Measurements from ENCODE around the gene OGFR.

Gene OGFR

DNA sequence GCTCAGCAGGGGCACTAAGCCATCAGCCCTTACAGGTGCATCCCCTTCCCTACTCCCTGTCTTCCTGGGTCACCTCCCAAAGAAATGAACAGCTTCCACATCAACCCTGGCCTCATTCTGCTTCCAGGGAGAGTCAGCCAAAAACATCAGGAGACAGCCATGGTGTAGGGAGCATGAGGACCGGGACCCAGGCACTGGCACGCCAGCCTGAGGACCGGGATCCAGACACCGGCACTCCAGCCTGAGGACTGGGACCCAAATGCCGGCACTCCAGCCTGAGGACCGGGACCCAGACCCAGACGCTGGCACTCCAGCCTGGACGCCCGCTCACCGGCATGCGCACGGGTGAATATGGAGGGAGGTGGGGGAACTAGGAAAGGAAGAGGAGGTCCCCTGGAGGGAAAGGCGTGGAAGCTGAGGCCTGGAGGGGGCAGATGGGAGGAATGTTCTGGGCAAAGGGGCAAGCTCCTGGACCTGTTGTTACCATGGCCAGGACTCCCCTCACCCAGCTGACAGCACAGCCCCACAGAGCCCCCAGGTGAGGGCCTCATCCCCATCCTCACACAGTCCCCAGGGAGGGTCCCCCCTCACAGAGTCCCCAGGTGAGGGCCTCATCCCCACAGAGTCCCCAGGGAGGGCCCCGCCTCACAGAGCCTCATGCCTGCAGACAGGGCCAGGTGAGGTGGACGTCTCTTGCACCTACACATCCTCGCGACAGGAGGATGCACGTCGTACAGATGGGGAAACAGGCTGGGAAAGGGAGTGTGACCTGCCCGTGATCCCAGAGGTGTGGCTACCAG, 34.3 kb upstream of the OGFR start:
- no peak for DNase-seq (ENCODE audit: low read depth)

DNA sequence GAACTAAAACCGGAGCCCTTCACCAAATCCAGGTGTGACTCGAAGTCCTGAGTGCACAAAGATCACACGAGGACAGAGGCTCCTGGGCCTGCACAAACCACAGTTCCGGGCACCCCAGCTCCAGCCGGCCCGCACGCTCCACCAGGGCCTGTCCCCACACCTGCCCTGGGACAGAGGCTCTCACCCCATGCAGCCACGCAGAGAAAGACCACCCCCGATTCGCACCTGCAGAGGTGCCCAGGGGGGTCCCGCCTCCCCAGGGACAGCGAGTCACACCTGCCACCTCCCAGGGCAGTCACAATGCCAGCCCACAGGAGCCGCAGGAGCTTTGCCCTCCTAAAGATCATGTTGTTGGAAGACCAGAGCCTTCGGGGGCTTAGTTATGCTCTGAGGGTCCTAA, 33.7 kb upstream of the OGFR start:
- no peak for DNase-seq (ENCODE audit: low read depth)

GRCh38 chr20:62771396-62772102, 33.1 kb upstream of the OGFR start:
- DNase-seq (ENCODE audit: low read depth): no peak

- no peak for DNase-seq (ENCODE audit: low read depth)
These were observed 32.5 kb upstream of the OGFR start for GRCh38 chr20:62772103-62772611.

DNA sequence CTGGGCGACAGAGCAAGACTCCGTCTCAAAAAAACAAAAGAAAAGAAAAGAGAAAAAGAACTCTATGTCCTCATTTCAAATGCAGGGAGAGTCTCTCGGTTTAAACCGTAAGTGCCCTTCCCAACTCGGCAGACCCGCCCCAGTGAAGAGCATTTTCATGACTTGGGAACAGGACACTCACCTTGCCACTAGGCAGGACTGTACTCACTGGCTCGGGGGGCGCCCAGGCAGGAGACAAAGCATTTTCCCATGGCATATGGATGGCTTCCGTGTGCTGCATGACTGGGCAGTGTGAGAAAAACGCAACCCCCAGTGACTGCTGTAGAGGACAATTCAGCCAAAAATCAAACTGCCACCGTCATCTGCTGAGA, 32.0 kb upstream of the OGFR start:
- DNase-seq (ENCODE audit: low read depth): no peak

DNA sequence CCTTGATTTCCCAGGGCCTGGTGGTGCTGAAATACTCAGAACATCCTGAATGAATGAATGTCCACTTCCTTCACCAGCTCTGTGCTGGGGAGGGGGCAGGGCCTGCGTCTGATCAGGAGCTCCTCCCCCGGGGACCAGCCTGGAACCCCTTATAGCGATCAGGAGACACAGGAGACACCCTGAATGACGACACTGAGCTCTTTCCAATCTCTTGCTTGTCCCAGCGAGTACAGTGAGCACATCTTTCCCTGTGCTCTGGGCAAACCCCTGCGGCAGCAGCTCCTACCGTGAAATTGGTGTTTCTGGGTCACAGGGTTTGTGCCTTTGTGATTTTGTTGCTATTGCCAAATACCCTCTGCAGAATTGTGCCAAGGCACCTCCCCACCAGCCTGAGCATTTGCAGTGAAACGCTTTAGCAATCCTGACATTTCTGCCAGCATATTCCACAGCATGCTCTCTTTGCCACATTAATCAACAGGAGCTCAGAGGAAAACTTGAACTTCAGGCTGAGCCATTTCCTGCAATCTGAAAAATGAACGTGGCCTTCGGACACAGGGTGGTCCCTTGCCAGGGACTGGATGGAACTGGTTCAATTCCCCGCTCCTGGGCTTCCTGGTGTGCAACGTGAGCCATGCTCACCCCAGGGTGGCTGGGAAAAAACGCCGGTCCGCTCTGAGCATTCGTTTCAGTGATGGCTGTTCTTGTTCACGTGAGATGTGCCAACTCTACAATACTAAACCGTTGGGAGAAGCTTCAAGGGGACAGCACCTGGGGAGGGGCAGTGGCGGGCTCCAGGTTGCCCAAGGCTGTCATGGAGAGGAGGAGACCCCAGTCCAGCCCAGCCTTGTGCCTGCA, 31.4 kb upstream of the OGFR start:
- peak; percentile 95 for DNase-seq (ENCODE audit: low read depth)

DNA sequence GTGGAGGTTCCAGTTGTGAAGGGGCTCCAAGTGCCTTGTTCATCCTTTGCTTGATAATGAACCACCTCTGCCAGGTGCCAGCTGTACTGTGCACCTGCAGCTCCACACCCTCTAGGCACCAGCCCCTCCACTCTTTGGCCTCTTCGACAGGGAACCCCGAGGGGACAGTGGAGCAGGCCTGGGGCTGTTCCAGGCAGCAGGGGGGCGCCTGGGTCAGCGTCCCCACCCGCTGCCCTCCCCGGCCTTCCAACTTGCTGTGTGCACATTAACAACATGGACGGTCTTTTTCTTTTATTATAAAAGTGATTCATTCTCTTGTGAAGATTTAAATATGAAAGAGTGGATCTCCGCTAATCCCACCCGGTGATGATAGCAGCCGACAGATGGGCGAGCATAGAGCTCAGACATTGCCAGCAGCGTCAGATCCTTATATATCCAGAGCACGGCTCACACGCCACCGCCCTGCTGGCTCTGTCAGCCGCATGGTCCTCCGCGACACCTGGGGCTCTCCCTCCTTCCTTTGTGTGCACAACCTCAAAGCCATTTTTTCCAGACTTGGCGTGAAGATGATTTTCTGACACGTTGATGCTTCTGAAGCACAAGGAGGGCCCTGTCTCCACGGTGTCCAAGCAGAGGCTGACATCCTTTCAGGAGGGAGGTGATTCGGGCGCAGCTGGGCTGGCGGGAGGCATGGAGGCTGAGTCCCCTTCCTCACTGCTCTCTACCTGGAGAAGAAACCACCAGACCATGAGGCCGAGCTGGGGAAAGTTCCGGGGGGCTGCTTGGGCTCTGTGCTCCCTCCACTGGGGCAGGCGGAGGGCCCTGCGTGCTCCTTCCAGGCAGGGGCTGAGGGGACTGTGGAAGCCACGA, 30.6 kb upstream of the OGFR start:
- DNase-seq (ENCODE audit: low read depth): no peak

DNA sequence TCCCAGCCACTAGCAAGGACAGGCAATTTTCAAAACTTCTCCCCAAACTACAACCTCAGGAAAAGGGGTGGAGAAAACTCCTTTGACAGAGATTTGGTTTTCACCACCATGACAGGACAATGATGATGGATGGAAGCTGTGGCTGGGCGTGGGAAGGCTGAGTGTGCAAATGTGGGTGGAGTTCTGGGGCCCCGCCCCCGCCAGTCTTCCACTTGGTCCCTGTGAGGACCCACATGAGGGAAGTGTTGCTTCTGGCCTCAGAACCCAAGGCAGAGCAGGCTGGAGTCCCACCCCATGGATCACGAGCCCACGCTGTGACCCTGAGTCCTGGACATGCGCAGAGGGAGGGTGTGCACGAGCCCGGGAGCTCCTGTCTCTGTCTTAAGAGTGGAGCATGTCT, 29.9 kb upstream of the OGFR start:
- DNase-seq (ENCODE audit: low read depth): no peak

- DNase-seq (ENCODE audit: low read depth): no peak
These were observed 29.4 kb upstream of the OGFR start for GRCh38 chr20:62775206-62775605.

GRCh38 chr20:62776035-62776691, 28.5 kb upstream of the OGFR start:
- DNase-seq (ENCODE audit: low read depth): no peak

DNA sequence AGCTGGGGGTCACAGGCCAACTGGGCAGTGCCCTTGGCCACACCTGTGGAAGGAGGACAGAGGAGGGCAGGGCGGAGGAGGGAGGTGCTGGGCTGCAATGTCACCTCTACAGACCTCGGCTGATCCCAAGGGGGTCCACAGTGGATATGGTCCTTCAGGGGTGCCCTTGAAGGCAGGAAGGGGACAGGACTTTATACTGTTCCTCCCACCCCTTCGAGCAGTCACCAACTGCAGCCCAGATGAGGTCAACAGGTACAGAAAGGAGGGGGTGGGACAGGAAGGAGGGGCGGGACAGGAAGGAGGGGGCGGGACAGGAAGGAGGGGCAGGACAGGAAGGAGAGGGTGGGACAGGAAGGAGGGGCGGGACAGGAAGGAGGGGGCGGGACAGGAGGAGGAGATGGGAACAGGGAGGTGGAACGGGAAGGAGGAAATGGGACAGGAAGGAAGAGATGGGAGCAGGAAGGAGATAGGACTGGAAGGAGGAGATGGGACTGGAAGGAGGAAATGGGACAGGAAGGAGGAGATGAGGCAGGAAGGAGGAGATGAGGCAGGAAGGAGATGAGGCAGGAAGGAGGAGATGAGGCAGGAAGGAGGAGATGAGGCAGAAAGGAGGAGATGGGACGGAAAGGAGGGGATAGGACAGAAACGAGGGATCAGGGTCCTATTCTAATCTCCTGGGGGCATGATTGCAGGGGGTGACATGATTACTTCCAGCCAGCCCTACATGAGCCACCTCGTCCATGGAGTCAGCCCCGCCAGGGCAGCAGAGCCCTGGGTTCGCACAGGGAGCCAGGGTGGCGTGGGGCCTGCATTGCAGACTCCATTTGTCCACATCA, 27.7 kb upstream of the OGFR start:
- DNase-seq (ENCODE audit: low read depth): no peak

GRCh38 chr20:62777528-62777830, 27.2 kb upstream of the OGFR start:
- no peak for DNase-seq (ENCODE audit: low read depth)

DNA sequence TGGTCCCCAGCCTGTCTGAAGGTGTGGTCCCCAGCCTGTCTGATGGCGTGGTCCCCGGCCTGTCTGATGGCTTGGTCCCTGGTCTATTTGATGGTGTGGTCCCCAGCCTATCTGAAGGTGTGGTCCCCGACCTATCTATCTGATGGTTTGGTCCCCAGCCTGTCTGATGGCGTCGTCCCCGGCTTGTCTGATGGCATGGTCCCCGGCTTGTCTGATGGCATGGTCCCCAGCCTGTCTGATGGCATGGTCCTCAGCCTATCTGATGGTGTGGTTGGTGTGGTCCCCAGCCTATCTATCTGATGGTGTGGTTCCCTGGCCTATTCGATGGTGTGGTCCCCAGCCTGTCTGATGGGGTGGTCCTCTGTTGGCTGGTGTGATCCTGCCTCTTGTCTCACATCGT, 26.6 kb upstream of the OGFR start:
- no peak for DNase-seq (ENCODE audit: low read depth)

GRCh38 chr20:62778601-62779416, 25.8 kb upstream of the OGFR start:
- DNase-seq (ENCODE audit: low read depth): no peak

DNA sequence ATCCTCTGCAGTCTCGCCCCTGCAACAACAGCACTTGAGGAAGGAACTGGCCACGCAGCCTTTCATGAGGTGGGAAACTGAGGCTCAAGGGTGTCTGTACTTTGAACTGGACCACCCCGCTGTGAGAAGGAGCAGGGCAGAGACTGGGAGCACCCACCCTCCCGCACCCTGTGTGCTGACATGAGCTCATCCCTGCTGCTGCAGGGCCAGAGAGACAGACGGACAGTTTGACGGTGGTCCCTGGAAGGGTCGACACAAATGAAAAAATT, 25.3 kb upstream of the OGFR start:
- DNase-seq (ENCODE audit: low read depth): no peak

DNA sequence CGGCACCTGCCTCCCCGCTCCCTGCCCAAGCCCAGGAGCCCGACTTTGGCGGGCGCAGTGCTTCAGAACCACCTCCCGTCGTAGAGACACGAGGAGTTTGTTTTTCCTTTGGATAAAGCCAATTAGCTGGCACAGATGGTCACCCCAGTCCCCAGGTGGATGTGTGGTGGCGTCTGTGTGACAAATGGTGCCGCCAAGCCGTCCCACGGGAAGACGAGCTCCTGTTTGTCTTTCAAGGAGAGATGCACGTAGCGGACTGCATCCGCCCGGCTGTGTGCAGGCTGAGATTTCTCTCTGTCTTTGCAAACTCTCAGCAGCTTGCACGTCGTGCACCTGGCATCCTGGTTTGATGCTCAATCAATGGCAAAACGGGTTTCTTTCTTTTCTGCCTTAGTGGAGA, 24.4 kb upstream of the OGFR start:
- no peak for DNase-seq (ENCODE audit: low read depth)

DNA sequence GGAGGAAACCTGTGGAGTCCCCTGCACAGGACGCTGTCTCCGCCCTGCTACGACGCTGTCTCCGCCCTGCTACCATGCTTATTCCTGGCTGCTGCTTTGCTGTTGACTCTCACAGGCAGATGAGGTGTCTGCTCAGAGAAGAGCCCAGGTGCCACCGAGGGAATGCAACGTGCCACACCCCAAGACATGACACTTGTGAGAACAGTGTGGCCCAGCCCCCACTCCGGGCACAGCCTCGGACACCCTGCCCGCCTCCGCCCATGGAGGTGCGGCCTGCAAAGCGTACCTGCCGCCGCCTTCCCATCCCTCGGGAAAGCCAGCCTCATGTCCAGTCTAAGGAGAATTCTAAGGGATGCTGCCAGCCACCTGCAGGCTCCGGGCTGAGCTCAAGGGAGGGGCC, 23.9 kb upstream of the OGFR start:
- DNase-seq (ENCODE audit: low read depth): no peak

DNA sequence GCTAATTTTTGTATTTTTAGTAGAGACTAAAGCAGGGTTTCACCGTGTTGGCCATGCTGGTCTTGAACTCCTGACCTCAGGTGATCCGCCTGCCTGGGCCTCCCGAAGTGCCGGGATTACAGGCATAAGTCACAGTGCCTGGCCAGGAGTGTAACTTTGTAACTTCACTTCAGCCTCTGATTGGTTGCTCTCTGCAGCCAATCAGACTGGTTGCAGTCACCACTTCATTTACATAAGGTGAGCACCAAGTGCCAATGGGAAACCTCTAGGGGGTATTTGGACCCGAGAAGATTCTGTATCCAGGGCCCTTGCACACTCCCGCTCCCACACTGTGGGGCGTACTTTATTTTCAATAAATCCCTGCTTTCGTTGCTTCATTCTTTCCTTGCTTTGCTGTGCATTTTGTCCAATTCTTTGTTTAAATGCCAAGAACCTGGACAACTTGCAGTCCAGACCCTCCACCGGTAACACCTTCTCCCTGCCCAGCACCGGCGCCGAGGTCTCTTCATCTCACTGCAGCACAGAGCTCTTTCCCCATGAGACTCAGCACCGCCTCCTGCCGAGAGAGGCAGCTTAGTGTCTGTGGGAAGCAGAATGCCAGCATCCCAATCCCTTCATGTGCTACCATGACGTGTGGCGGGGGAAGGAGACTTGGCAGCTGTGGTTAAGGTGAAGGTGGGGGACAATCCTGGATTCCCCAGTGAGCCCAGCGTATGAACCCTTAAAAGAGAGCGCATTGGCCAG, 22.3 kb upstream of the OGFR start:
- no peak for DNase-seq (ENCODE audit: low read depth)

DNA sequence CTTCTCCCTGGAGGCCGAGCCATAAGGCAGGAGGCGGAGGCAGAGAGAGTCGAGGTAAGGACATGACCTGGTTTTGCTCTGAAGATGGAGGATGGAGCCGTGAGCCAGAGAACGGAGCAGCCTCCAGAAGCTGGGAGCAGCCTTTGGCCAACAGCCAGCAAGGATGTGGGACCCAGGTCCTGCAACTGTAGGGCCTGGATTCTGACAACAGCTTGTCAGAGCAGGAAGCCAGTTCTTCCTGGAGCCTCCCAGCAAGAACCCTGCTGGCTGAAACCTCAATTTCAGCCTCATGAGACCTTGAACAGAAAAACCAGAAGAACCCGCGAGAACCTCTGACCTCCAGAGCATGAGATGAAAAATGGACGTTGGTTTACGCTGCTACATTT, 21.7 kb upstream of the OGFR start:
- DNase-seq (ENCODE audit: low read depth): no peak
